Naive B cell (primary cell): ENCODE data around the gene RALB. TPM values are rescaled to one million over a fixed set of nuclear protein-coding genes. Genes with fewer than 3 reads are reported as not detected.

ENCODE experiments used
- ATAC-seq, 2 donors: fragments of 150-1000 bp; cut with Tn5 transposase; 2 replicates each; pipeline ENCODE4 v1.10.0; 2021; ENCODE audit warnings: low read depth in 2 of 2, mild to moderate bottlenecking in 2 of 2, moderate library complexity in 2 of 2
- DNase-seq: peaks from one replicate; pipeline ENCODE4 v3.0.0; 2022
- H3K27ac Mint-ChIP-seq, 6 donors: one replicate each; pipeline ENCODE4 v1.8.0; 2020 to 2022; ENCODE audit warnings: mild to moderate bottlenecking in 6 of 6, mixed read lengths in 6 of 6, moderate library complexity in 5 of 6, inconsistent platforms in 2 of 6
- H3K27me3 Mint-ChIP-seq, 3 donors: one replicate each; pipeline ENCODE4 v1.8.0; 2021 to 2022; ENCODE audit warnings: mixed read lengths in 3 of 3, mild to moderate bottlenecking in 1 of 3
- H3K36me3 Mint-ChIP-seq, 2 donors: one replicate each; pipeline ENCODE4 v1.8.0; 2020 to 2022; ENCODE audit warnings: mixed read lengths in 2 of 2, inconsistent platforms in 1 of 2, mild to moderate bottlenecking in 1 of 2
- H3K4me1 Mint-ChIP-seq, 3 donors: one replicate each; pipeline ENCODE4 v1.8.0; 2020 to 2022; ENCODE audit warnings: mixed read lengths in 3 of 3, inconsistent platforms in 1 of 3, mild to moderate bottlenecking in 1 of 3, moderate library complexity in 1 of 3
- H3K4me3 Mint-ChIP-seq, 8 donors: one replicate each; pipeline ENCODE4 v1.8.0; 2020 to 2022; ENCODE audit warnings: mild to moderate bottlenecking in 8 of 8, mixed read lengths in 8 of 8, moderate library complexity in 8 of 8, inconsistent platforms in 2 of 8
- H3K9me3 Mint-ChIP-seq, 7 donors: one replicate each; pipeline ENCODE4 v1.8.0; 2020 to 2022; ENCODE audit warnings: mixed read lengths in 7 of 7, mild to moderate bottlenecking in 5 of 7, inconsistent platforms in 2 of 7, moderate library complexity in 1 of 7
- polyA plus RNA-seq, 6 donors: library from polyadenylated mRNA; unstranded; fragments of 300-500 nt; fragmentation: Illumina TruSeq; gene quantifications; one replicate each; pipeline ENCODE4 v1.2.3, GENCODE V29; 2021; ENCODE audit warnings: low read depth in 6 of 6

The RALB gene
- polyA plus RNA-seq, 6 donors from 2014 or later = 84.0 to 121 (median 97.0) TPM

DNA sequence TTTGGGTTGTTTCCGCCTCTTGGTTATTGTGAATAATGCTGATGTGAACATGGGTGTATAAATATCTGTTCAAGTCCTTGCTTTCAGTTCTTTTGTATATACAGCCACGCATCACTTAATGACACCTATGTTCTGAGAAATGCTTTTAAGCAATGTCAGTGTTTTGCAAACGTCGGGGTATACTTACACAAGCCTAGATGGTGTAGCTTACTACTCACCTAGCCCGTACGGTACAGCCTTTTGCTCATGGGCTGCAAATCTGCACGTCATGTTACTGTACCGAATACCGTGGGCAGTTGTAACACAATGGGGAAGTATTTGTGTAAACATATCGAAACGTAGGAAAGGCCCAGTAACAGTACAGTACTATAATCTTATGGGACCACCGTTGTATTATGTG lies 12.4 kb downstream of the RALB start:
- H3K9me3 Mint-ChIP-seq = peaks cover 3 to 11% (median 7%) of the 10 kb centered on the region in 7 donors
- peaks cover 0 to 5% of the 10 kb centered on the region in 2 donors for H3K36me3 Mint-ChIP-seq
- peak overlapping the region in 6 of 8 donors; percentile 26 to 80 (median 52) for H3K4me3 Mint-ChIP-seq
- DNase-seq (no peak), ATAC-seq (peak; percentile 70 to 72)
- H3K4me1 Mint-ChIP-seq = peaks cover 20 to 54% (median 40%) of the 10 kb centered on the region in 3 donors
- peak overlapping the region in 4 of 6 donors; percentile 4 to 65 (median 30) for H3K27ac Mint-ChIP-seq
- no peaks in the 10 kb centered on the region for H3K27me3 Mint-ChIP-seq

DNA sequence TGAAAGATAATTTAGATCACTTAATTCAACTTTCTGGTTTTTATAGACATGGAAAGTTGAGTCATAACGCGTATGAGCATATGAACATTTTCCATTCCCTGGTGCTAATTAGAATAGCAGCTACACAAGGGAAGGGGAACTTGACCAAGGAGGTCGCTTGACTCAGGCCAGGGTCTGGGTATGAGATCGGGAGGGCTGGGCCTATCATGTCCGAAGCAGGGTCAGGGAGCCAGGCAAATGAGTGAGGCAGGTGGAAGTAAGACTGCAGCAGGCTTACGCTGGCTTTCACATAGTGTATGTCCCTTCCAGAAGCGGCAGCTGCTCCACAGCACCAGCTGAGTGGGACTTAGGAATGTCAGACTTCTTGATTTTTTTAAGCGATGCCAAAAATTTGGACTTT lies 14.7 kb downstream of the RALB start:
- peak overlapping the region in 1 of 6 donors; percentile 90 for H3K27ac Mint-ChIP-seq
- H3K4me3 Mint-ChIP-seq = peak overlapping the region in 1 of 8 donors; percentile 23
- DNase-seq = no peak
- ATAC-seq = no peak
- H3K4me1 Mint-ChIP-seq = peaks cover 34 to 78% (median 63%) of the 10 kb centered on the region in 3 donors
- H3K27me3 Mint-ChIP-seq = no peaks in the 10 kb centered on the region
- peaks cover 0 to 5% of the 10 kb centered on the region in 2 donors for H3K36me3 Mint-ChIP-seq
- peaks cover 0 to 6% (median 3%) of the 10 kb centered on the region in 7 donors for H3K9me3 Mint-ChIP-seq

DNA sequence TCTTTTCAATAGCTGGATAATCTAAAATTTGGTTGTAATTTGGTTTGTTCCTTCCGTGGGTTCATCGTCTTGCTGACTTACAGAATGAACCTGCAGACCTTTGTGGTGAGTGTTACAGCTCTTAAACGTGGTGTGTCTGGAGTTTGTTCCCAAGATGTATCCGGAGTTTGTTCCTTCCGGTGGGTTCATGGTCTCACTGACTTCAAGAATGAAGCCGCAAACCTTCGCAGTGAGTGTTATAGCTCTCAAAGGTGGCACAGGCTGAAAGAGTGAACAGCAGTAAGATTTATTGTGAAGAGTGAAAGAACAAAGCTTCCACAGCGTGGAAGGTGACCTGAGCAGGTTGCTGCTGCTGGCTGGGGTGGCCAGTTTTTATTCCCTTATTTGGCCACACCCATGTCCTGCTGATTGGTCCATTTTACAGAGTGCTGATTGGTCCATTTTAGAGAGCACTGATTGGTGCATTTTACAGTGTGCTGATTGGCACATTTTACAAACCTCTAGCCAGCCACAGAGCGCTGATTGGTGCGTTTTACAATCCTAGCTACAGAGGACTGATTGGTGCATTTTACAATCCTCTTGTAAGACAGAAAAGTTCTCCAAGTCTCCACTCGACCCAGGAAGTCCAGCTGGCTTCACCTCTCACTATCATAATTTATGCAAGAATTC lies 16.6 kb downstream of the RALB start:
- Mint-ChIP-seq H3K27me3 (no peaks in the 10 kb centered on the region), H3K36me3 (peaks cover 0 to 7% of the 10 kb centered on the region in 2 donors), H3K27ac (peak overlapping the region in 1 of 6 donors; percentile 67), H3K9me3 (peaks cover 0 to 6% (median 3%) of the 10 kb centered on the region in 7 donors), H3K4me3 (peak overlapping the region in 2 of 8 donors; percentile 35 to 48), H3K4me1 (peaks cover 42 to 78% (median 77%) of the 10 kb centered on the region in 3 donors)
- DNase-seq = no peak
- ATAC-seq = no peak

- no peaks in the 10 kb centered on the region for H3K27me3 Mint-ChIP-seq
- peaks cover 37 to 73% (median 72%) of the 10 kb centered on the region in 3 donors for H3K4me1 Mint-ChIP-seq
- H3K9me3 Mint-ChIP-seq = peaks cover 0 to 6% (median 3%) of the 10 kb centered on the region in 7 donors
Observed at GRCh38 chr2:120269816-120270215, 17.2 kb downstream of the RALB start.

DNA sequence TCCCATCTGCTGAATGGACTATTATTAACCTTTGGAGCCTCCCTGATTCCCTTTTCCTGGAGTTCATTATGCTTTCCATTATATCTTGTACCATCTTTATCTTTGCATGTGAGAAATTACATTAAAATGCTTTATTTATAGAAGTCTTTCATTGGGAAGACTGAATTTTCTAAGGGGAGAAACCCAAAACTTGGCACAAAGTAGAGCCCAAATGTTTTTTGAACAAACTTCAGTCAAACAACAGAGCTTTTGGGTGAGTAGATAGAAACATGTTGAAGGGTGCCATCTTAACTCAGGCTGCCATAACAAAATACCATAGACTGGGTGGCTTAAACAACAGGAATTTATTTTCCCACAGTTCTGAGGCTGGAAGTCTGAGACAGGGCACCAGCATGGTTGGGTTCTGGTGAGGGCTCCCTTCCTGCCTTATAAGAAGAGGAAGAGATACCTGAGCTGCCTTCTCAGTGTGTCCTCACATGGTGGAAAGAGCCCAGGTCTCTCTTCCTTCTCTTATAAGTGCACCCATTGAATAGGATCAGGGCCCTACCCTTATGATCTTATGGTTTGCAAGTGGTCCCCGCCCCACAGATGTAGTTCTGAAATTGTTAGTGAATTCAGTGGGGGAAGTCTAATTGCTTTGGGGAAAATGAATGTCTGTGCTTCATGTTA lies 19.2 kb downstream of the RALB start:
- ATAC-seq (peak; percentile 49 to 60), DNase-seq (no peak)
- H3K27ac Mint-ChIP-seq = peak overlapping the region in 2 of 6 donors; percentile 57 to 59
- peak overlapping the region in 1 of 8 donors; percentile 37 for H3K4me3 Mint-ChIP-seq
- H3K27me3 Mint-ChIP-seq = no peaks in the 10 kb centered on the region
- peaks cover 0 to 14% (median 6%) of the 10 kb centered on the region in 7 donors for H3K9me3 Mint-ChIP-seq
- H3K36me3 Mint-ChIP-seq = peaks cover 0 to 10% of the 10 kb centered on the region in 2 donors
- peaks cover 33 to 68% (median 58%) of the 10 kb centered on the region in 3 donors for H3K4me1 Mint-ChIP-seq

More at GRCh38 chr2:120269816-120270215, 17.2 kb downstream of the RALB start:
- peak; percentile 56 to 59 for ATAC-seq
- H3K4me3 Mint-ChIP-seq = peak overlapping the region in 3 of 8 donors; percentile 15 to 48 (median 20)
- H3K36me3 Mint-ChIP-seq = peaks cover 0 to 10% of the 10 kb centered on the region in 2 donors
- DNase-seq = no peak
- H3K27ac Mint-ChIP-seq = peak overlapping the region in 1 of 6 donors; percentile 9

- ATAC-seq (no peak), DNase-seq (no peak)
- H3K27me3 Mint-ChIP-seq = no peaks in the 10 kb centered on the region
- H3K27ac Mint-ChIP-seq = no peak overlapping the region
- peaks cover 0 to 6% of the 10 kb centered on the region in 2 donors for H3K36me3 Mint-ChIP-seq
- peaks cover 0 to 14% (median 6%) of the 10 kb centered on the region in 7 donors for H3K9me3 Mint-ChIP-seq
- H3K4me3 Mint-ChIP-seq = peak overlapping the region in 1 of 8 donors; percentile 14
- H3K4me1 Mint-ChIP-seq = peaks cover 32 to 58% (median 51%) of the 10 kb centered on the region in 3 donors
Observed at GRCh38 chr2:120272763-120273481, 20.3 kb downstream of the RALB start.

GRCh38 chr2:120275617-120276400 lies 23.2 kb downstream of the RALB start:
- Mint-ChIP-seq H3K27me3 (no peaks in the 10 kb centered on the region), H3K36me3 (peaks cover 0 to 24% of the 10 kb centered on the region in 2 donors), H3K27ac (peak overlapping the region in 1 of 6 donors; percentile 70), H3K4me1 (peaks cover 23 to 29% (median 29%) of the 10 kb centered on the region in 3 donors), H3K9me3 (peaks cover 0 to 19% (median 8%) of the 10 kb centered on the region in 7 donors), H3K4me3 (peak overlapping the region in 1 of 8 donors; percentile 13)
- DNase-seq = no peak
- ATAC-seq = no peak

DNA sequence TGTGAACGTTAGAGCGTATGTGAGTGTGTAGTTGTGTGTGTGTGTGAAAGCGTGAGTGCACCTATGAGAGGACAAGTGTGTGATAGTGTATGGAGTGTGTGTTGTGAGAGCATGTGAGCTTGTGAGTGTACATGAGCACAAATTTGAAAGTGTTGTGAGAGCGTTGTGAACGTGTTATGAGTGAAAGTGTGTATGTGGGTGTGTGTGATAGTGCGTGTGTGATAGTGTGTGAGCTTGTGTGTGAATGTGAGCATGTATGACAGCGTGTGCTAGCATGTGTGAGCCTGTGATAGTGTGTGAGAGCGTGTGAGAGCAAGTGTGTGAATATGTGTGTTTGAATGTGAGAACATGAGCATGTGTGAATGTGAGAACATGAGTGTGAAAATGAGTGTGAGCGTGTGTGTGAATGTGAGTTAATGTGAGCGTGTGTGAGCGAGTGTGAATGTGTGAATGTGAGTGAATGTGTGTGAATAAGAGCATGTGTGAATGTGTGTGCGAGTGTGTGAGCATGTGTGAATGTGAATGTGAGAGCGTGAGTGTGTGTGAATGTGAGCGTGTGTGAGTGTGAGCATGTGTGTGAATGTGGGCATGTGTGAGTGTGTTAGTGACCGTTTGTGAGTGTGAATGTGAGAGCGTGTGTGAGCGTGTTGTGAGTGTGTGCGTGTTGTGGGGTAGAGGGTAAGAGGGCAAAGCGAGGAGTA lies 25.0 kb downstream of the RALB start:
- Mint-ChIP-seq H3K9me3 (peaks cover 0 to 19% (median 5%) of the 10 kb centered on the region in 7 donors), H3K27ac (no peak overlapping the region), H3K4me3 (no peak overlapping the region), H3K27me3 (no peaks in the 10 kb centered on the region), H3K36me3 (peaks cover 0 to 34% of the 10 kb centered on the region in 2 donors), H3K4me1 (peaks cover 11 to 17% (median 14%) of the 10 kb centered on the region in 3 donors)
- ATAC-seq = no peak
- DNase-seq = no peak

GRCh38 chr2:120278901-120279300 lies 26.2 kb downstream of the RALB start:
- DNase-seq (no peak), ATAC-seq (no peak)
- Mint-ChIP-seq H3K27me3 (no peaks in the 10 kb centered on the region), H3K36me3 (peaks cover 0 to 34% of the 10 kb centered on the region in 2 donors), H3K9me3 (peaks cover 0 to 19% (median 5%) of the 10 kb centered on the region in 7 donors), H3K4me1 (peaks cover 0 to 15% (median 9%) of the 10 kb centered on the region in 3 donors), H3K27ac (no peak overlapping the region), H3K4me3 (no peak overlapping the region)

DNA sequence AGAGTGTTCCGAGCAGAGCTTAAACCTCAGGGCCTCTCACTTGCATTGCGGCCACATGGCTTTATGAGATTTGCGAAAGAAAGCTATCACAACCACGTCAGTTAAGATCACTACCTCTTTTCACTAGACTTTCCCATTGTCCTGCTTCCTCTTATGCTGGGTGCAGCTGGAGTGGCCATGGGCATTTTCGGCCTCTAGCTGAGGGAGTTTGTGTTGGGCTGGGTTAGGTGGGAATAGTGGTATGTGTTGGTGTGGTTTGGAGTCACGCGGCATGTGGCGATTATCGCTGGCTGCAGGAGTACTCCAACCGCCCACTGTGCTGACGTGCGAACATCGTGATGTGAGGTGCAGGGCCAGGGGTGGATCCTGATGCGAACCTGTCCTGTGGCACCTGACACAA lies 27.1 kb downstream of the RALB start:
- Mint-ChIP-seq H3K27me3 (no peaks in the 10 kb centered on the region), H3K4me1 (peaks cover 0 to 14% (median 10%) of the 10 kb centered on the region in 3 donors), H3K9me3 (peaks cover 0 to 15% (median 5%) of the 10 kb centered on the region in 7 donors), H3K27ac (no peak overlapping the region), H3K4me3 (no peak overlapping the region), H3K36me3 (peaks cover 0 to 28% of the 10 kb centered on the region in 2 donors)
- ATAC-seq = no peak
- no peak for DNase-seq

GRCh38 chr2:120283649-120284048 lies 31.0 kb downstream of the RALB start:
- H3K27me3 Mint-ChIP-seq = no peaks in the 10 kb centered on the region
- DNase-seq = no peak
- H3K27ac Mint-ChIP-seq = peak overlapping the region in 2 of 6 donors; percentile 51 to 91
- ATAC-seq = no peak
- peaks cover 13 to 21% (median 20%) of the 10 kb centered on the region in 3 donors for H3K4me1 Mint-ChIP-seq
- no peak overlapping the region for H3K4me3 Mint-ChIP-seq
- peaks cover 0 to 10% (median 0%) of the 10 kb centered on the region in 7 donors for H3K9me3 Mint-ChIP-seq
- peaks cover 4 to 37% of the 10 kb centered on the region in 2 donors for H3K36me3 Mint-ChIP-seq

GRCh38 chr2:120285056-120285455 lies 32.4 kb downstream of the RALB start:
- H3K36me3 Mint-ChIP-seq = peaks cover 15 to 27% of the 10 kb centered on the region in 2 donors
- H3K27me3 Mint-ChIP-seq = no peaks in the 10 kb centered on the region

More at GRCh38 chr2:120285056-120285455, 32.4 kb downstream of the RALB start:
- ATAC-seq (no peak), DNase-seq (no peak)
- H3K4me1 Mint-ChIP-seq = peaks cover 20 to 21% (median 20%) of the 10 kb centered on the region in 3 donors
- H3K9me3 Mint-ChIP-seq = peaks cover 0 to 2% (median 0%) of the 10 kb centered on the region in 7 donors
- H3K4me3 Mint-ChIP-seq = no peak overlapping the region
- peak overlapping the region in 1 of 6 donors; percentile 51 for H3K27ac Mint-ChIP-seq
